Measurements from ENCODE around the gene CD1D.

- TF ChIP-seq CTCF (conservative IDR thresholded peaks at IDR 0.05; ENCODE audit: low read length) (no peak), EZH2phosphoT487 (IDR thresholded peaks at IDR 0.05; ENCODE audit: borderline replicate concordance, low read depth, low read length) (no peak)
Measured at GRCh38 chr1:158196461-158196860, 15.8 kb downstream of the CD1D start.
